Bronchial smooth muscle cell (primary cell): Measurements from ENCODE around the gene ATP1B3. TPM values are rescaled to one million over a fixed set of nuclear protein-coding genes. Genes with fewer than 3 reads are reported as not detected.

Experiments used
- total RNA-seq: library from RNA; depleted of rRNA; stranded (reverse); fragments of >200 nt; gene quantifications from 2 replicates; pipeline ENCODE4 v1.2.1, GENCODE V29; 2014

ATP1B3 gene
- 18.2 and 30.6 TPM in 2 replicates for total RNA-seq

GRCh38 chr3:141876381-141876890, at the start of gene ATP1B3:
ATP1B3 (plus strand) TSS chr3:141876643; CDS start chr3:141876802, 159 bp downstream.

Other genes with a start within 250 kb of the ATP1B3 start
- gene RNF7, start 138.3 kb upstream of the ATP1B3 start, total RNA-seq: 32.9 and 38.0 TPM in 2 replicates
- gene GRK7, start 113.2 kb upstream of the ATP1B3 start, total RNA-seq: not detected in 2 replicates